Gastroesophageal sphincter (tissue), 4 donors: ENCODE results near the gene CTH. TPM values are rescaled to one million over a fixed set of nuclear protein-coding genes. Genes with fewer than 3 reads are reported as not detected.
"Not testable (repeated sequence)": the region's sequence is repeated elsewhere in the genome, so short reads cannot be mapped to it uniquely, and the experiment has no call there.

Experiments used
- ATAC-seq: fragments of 150-250 bp; one replicate; pipeline ENCODE4 v1.9.1; 2016; ENCODE audit warnings: mild to moderate bottlenecking, moderate library complexity
- H3K27ac ChIP-seq, 4 donors: fragments of 200-600 bp; sonication (generic) in 3 of 4; 1 replicate in 3 of 4; 2 replicates in 1 of 4; pipeline ENCODE4 v1.5.1; 2016 to 2019
- H3K27me3 ChIP-seq: fragments of 200-600 bp; sonication (generic); one replicate; pipeline ENCODE4 v1.5.1; 2019
- H3K36me3 ChIP-seq, 2 donors: fragments of 200-600 bp; sonication (generic); one replicate each; pipeline ENCODE4 v1.5.1; 2019; ENCODE audit warnings: control low read depth in 1 of 2
- H3K4me1 ChIP-seq, 3 donors: fragments of 200-600 bp; sonication (generic); 1 replicate in 2 of 3; 2 replicates in 1 of 3; pipeline ENCODE4 v1.5.1; 2016 to 2019; ENCODE audit warnings: control low read depth in 2 of 3
- H3K4me3 ChIP-seq, 2 donors: fragments of 200-600 bp; sonication (generic); one replicate each; pipeline ENCODE4 v1.5.1; 2019; ENCODE audit warnings: mild to moderate bottlenecking in 1 of 2, moderate library complexity in 1 of 2
- H3K9me3 ChIP-seq, 3 donors: fragments of 200-600 bp; sonication (generic); one replicate each; pipeline ENCODE4 v1.5.1; 2017 to 2019; ENCODE audit warnings: control low read depth in 2 of 3
- EP300 ChIP-seq: sonication (generic); formaldehyde crosslinking; IDR thresholded peaks from one replicate; pipeline ENCODE4 v1.6.1; 2017; ENCODE audit warnings: antibody characterized with exemption, mild to moderate bottlenecking
- POLR2A ChIP-seq, 2 donors: fragments of 450-650 bp; IDR thresholded peaks; one replicate each; pipeline ENCODE4 v1.6.1; 2017; ENCODE audit warnings: antibody characterized with exemption in 2 of 2, mild to moderate bottlenecking in 2 of 2, moderate library complexity in 1 of 2
- POLR2AphosphoS5 ChIP-seq: sonication (generic); formaldehyde crosslinking; IDR thresholded peaks from one replicate; pipeline ENCODE4 v1.6.1; 2017; ENCODE audit warnings: antibody characterized with exemption
- WGBS, 2 donors: methylation state at CpG; one replicate each; pipeline ENCODE4 v1.1.5; 2018; ENCODE audit warnings: low coverage in 1 of 2; 5-methylcytosine and 5-hydroxymethylcytosine counted together
- total RNA-seq, 4 donors: library from RNA; depleted of rRNA; stranded (reverse); fragments of >200 nt; gene quantifications; one replicate each; pipeline ENCODE4 v1.1.0, GENCODE V29; 2016
- TF ChIP-seq, protein P1 (sequence below), 4 experiments: fragments of 200-600 bp in 2 of 4; fragments of 450-650 bp in 2 of 4; sonication (generic) in 1 of 4; IDR thresholded peaks; one replicate each; pipeline ENCODE4 v1.5.1; 2017 to 2019; ENCODE audit warnings: antibody characterized with exemption in 4 of 4, mild to moderate bottlenecking in 2 of 4, moderate library complexity in 2 of 4

Gene CTH
- total RNA-seq, 4 donors from 2014 or later = 1.0 to 4.4 (median 3.0) TPM

DNA sequence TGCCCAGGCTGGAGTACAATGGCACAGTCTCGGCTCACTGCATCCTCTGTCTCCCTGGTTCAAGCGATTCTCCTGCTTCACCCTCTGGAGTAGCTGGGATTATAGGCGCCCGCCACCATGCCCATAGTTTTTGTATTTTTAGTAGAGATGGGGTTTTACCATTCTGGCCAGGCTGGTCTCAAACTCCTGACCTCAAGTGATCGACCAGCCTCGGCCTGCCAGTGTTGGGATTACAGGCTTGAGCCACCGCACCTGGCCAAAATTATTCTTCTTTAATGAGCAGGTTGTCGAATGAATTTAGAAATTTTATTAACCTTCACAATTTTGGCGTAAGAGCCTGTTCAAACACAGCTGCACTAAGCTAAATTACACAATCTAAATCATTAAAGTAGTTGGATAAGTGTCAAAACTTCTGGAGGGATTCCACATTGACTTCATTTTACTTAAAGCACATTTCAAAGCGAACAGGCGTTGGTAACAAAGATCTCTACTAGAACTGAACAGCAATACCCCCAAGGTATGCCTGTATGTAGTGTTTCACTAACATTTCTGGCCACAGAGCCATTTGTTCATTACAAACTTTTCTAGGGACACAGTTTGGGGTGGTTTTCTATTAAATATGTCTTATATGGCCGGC, 5.2 kb upstream of the CTH start:
- TF ChIP-seq POLR2AphosphoS5 (no peak), POLR2A (IDR thresholded peaks at IDR 0.05) (no peak), EP300 (no peak)
- TF ChIP-seq, protein P1, sequence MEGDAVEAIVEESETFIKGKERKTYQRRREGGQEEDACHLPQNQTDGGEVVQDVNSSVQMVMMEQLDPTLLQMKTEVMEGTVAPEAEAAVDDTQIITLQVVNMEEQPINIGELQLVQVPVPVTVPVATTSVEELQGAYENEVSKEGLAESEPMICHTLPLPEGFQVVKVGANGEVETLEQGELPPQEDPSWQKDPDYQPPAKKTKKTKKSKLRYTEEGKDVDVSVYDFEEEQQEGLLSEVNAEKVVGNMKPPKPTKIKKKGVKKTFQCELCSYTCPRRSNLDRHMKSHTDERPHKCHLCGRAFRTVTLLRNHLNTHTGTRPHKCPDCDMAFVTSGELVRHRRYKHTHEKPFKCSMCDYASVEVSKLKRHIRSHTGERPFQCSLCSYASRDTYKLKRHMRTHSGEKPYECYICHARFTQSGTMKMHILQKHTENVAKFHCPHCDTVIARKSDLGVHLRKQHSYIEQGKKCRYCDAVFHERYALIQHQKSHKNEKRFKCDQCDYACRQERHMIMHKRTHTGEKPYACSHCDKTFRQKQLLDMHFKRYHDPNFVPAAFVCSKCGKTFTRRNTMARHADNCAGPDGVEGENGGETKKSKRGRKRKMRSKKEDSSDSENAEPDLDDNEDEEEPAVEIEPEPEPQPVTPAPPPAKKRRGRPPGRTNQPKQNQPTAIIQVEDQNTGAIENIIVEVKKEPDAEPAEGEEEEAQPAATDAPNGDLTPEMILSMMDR (IDR thresholded peaks at IDR 0.05) = no peak
- Histone ChIP-seq H3K4me1 (peaks cover 0 to 8% (median 0%) of the 10 kb centered on the region in 3 donors), H3K27me3 (no peaks in the 10 kb centered on the region), H3K27ac (no peak overlapping the region), H3K9me3 (no peaks in the 10 kb centered on the region), H3K36me3 (no peaks in the 10 kb centered on the region), H3K4me3 (no peak overlapping the region)
- ATAC-seq = no peak
- WGBS, 2 donors = 68 to 75% methylated on average over 10 to 12 of the region's 12 CpGs

DNA sequence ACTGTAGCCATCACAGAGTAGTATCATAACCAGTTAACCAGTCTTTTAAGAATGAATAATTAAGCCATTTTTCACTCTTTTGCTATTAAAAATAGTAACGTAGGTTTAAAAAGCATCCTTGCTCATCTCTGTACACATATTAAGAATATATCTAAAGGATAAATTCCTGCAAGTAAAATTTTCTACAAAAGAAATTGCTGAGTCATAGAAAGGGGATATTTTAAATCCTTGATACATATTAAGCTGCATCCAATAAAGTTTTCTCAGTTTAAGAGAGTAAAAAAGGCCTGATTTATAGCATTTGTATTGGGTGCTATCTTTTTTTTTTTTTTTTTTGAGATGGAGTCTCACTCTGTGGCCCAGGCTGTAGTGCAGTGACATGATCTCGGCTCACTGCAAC, 1.9 kb upstream of the CTH start:
- H3K4me3 ChIP-seq = no peak overlapping the region
- H3K27ac ChIP-seq = no peak overlapping the region
- no peaks in the 10 kb centered on the region for H3K9me3 ChIP-seq
- H3K36me3 ChIP-seq = no peaks in the 10 kb centered on the region
- H3K27me3 ChIP-seq = no peaks in the 10 kb centered on the region
- peaks cover 0 to 33% (median 0%) of the 10 kb centered on the region in 3 donors for H3K4me1 ChIP-seq
- TF ChIP-seq POLR2A (IDR thresholded peaks at IDR 0.05) (no peak), EP300 (no peak), POLR2AphosphoS5 (no peak)
- 75 to 92% methylated on average over 1 to 2 of the region's 2 CpGs for WGBS, 2 donors
- ATAC-seq = no peak

DNA sequence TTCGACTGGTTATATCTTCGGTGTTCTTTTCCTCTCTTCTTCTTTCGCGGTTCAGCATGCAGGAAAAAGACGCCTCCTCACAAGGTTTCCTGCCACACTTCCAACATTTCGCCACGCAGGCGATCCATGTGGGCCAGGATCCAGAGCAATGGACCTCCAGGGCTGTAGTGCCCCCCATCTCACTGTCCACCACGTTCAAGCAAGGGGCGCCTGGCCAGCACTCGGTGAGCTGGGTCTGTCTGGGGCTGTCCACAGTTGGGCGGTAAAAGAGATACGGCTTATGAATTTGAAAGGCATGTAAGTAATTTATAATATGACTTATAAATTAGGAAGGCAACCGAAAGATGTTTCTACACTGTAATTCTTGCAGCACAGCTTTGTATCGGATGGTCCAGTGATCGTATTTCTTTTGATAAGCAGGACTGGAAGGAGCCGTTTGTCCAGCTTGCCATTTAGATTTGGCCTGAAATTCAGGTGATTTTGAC, 334 bp downstream of the CTH start:
- Histone ChIP-seq H3K36me3 (peaks cover 0 to 11% of the 10 kb centered on the region in 2 donors), H3K27ac (peak overlapping the region; percentile 73 to 96 (median 94)), H3K27me3 (no peaks in the 10 kb centered on the region), H3K9me3 (no peaks in the 10 kb centered on the region), H3K4me3 (peak overlapping the region; percentile 48 to 76), H3K4me1 (peaks cover 0 to 33% (median 0%) of the 10 kb centered on the region in 3 donors)
- WGBS, 2 donors = 0 to 6% methylated on average over 6 to 14 of the region's 17 CpGs
- peak; percentile 12 for ATAC-seq
- no peak for TF ChIP-seq EP300

DNA sequence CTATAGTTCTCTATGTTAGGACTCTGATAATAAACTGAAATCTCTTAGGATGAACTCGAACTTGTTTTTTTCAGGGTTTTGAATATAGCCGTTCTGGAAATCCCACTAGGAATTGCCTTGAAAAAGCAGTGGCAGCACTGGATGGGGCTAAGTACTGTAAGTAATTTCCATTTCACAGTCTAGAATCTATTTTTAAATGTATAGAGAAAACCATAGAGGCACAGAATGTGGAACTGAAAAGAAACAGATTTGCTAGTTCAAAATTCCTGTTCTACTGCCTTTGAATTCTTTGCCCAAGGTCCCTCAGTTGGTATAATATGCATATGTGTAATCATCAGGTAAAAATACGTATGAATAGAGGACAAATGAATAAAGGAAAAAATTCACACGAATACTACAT, 4.8 kb downstream of the CTH start:
- H3K36me3 ChIP-seq = peaks cover 0 to 48% of the 10 kb centered on the region in 2 donors
- TF ChIP-seq POLR2A (IDR thresholded peaks at IDR 0.05) (no peak), POLR2AphosphoS5 (no peak), EP300 (no peak)
- TF ChIP-seq, protein P1 (IDR thresholded peaks at IDR 0.05) = no peak
- H3K4me1 ChIP-seq = peaks cover 0 to 25% (median 0%) of the 10 kb centered on the region in 3 donors
- H3K9me3 ChIP-seq = no peaks in the 10 kb centered on the region
- WGBS, 2 donors = 64 to 70% methylated on average over 4 of the region's 4 CpGs
- no peak for ATAC-seq
- H3K27ac ChIP-seq = no peak overlapping the region
- H3K27me3 ChIP-seq = no peaks in the 10 kb centered on the region
- no peak overlapping the region for H3K4me3 ChIP-seq

DNA sequence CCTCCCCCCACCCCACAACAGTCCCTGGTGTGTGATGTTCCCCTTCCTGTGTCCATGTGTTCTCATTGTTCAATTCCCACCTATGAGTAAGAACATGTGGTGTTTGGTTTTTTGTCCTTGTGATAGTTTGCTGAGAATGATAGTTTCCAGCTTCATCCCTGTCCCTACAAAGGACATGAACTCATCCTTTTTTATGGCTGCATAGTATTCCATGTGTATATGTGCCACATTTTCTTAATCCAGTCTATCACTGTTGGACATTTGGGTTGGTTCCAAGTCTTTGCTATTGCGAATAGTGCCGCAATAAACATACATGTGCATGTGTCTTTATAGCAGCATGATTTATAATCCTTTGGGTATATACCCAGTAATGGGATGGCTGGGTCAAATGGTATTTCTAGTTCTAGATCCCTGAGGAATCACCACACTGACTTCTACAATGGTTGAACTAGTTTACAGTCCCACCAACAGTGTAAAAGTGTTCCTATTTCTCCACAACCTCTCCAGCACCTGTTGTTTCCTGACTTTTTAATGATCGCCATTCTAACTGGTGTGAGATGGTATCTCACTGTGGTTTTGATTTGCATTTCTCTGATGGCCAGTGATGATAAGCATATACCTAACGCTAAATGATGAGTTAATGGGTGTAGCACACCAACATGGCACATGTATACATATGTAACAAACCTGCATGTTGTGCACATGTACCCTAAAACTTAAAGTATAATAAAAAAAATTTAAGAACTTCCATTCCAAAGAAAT, 8.1 kb downstream of the CTH start:
- not testable (repeated sequence) for H3K9me3 ChIP-seq, H3K27me3 ChIP-seq, H3K4me1 ChIP-seq, ATAC-seq, H3K4me3 ChIP-seq, H3K27ac ChIP-seq
- 92 to 100% methylated on average over 4 of the region's 4 CpGs for WGBS, 2 donors
- H3K36me3 ChIP-seq = peaks cover 0 to 78% of the 10 kb centered on the region in 2 donors

DNA sequence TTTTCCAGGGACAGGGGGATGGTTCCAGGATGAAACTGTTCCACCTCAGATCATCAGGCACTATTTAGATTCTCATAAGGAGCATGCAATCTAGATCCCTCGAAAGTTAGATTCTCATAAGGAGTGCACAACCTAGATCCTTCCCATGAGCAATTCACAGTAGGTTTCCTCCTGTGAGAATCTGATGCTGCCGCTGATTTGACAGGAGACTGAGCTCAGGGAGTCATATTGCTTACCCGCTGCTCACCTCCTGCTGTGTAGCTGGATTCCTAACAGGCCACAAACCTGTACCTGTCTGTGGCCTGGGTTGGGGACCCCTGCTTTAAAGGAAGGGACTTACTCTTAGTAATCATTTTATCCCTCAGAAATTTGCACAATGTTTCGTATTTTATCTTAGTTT, 9.3 kb downstream of the CTH start:
- H3K4me3 ChIP-seq = no peak overlapping the region
- peaks cover 0 to 87% of the 10 kb centered on the region in 2 donors for H3K36me3 ChIP-seq
- TF ChIP-seq POLR2AphosphoS5 (no peak), POLR2A (IDR thresholded peaks at IDR 0.05) (no peak), EP300 (no peak)
- TF ChIP-seq, protein P1 (IDR thresholded peaks at IDR 0.05) = no peak
- WGBS, 2 donors = 74 to 88% methylated on average over 3 to 4 of the region's 4 CpGs
- H3K27ac ChIP-seq = no peak overlapping the region
- H3K4me1 ChIP-seq = no peaks in the 10 kb centered on the region
- no peaks in the 10 kb centered on the region for H3K9me3 ChIP-seq
- no peak for ATAC-seq
- no peaks in the 10 kb centered on the region for H3K27me3 ChIP-seq
